Neutrophil (primary cell): ENCODE results near the gene C1QL4.
"Not testable (repeated sequence)": the region's sequence is repeated elsewhere in the genome, so short reads cannot be mapped to it uniquely, and the experiment has no call there.

Experiments used
- H3K27ac ChIP-seq: fragments of 200-600 bp; sonication (generic); 2 replicates; pipeline ENCODE4 v1.5.1; 2016; ENCODE audit warnings: mild to moderate bottlenecking, moderate library complexity
- H3K27me3 ChIP-seq: fragments of 200-600 bp; sonication (generic); 2 replicates; pipeline ENCODE4 v1.6.0; 2016; ENCODE audit warnings: mild to moderate bottlenecking
- H3K36me3 ChIP-seq: fragments of 200-600 bp; sonication (generic); 2 replicates; pipeline ENCODE4 v1.5.1; 2017
- H3K4me1 ChIP-seq, 2 experiments: fragments of 200-600 bp in 1 of 2; sonication (generic) in 1 of 2; 1 replicate in 1 of 2; 2 replicates in 1 of 2; pipeline versions ENCODE4 v1.5.1 to v1.6.1; 2013 to 2016; ENCODE audit warnings: low read depth in 1 of 2, low read length in 1 of 2, mild to moderate bottlenecking in 1 of 2, moderate library complexity in 1 of 2; ENCODE audit not compliant: control insufficient read depth in 1 of 2, insufficient read depth in 1 of 2
- H3K4me3 ChIP-seq, 2 experiments: fragments of 200-600 bp in 1 of 2; sonication (generic) in 1 of 2; 1 replicate in 1 of 2; 2 replicates in 1 of 2; pipeline ENCODE4 v1.5.1; 2013 to 2016; ENCODE audit warnings: low read depth in 1 of 2, low read length in 1 of 2, mild to moderate bottlenecking in 1 of 2, moderate library complexity in 1 of 2
- H3K9me3 ChIP-seq: fragments of 200-600 bp; sonication (generic); 2 replicates; pipeline ENCODE4 v1.5.1; 2016
- TF ChIP-seq, protein P1 (sequence below): fragments of 200-600 bp; sonication (generic); IDR thresholded peaks from 2 replicates; pipeline ENCODE4 v1.5.1; 2016; ENCODE audit warnings: antibody characterized with exemption

C1QL4 gene

GRCh38 chr12:49334681-49335080 lies 2.3 kb downstream of the C1QL4 start:
- H3K9me3 ChIP-seq = no peaks in the 10 kb centered on the region
- no peak overlapping the region for H3K27ac ChIP-seq
- H3K36me3 ChIP-seq = peaks cover 24% of the 10 kb centered on the region
- no peak overlapping the region for H3K4me3 ChIP-seq
- TF ChIP-seq, protein P1, sequence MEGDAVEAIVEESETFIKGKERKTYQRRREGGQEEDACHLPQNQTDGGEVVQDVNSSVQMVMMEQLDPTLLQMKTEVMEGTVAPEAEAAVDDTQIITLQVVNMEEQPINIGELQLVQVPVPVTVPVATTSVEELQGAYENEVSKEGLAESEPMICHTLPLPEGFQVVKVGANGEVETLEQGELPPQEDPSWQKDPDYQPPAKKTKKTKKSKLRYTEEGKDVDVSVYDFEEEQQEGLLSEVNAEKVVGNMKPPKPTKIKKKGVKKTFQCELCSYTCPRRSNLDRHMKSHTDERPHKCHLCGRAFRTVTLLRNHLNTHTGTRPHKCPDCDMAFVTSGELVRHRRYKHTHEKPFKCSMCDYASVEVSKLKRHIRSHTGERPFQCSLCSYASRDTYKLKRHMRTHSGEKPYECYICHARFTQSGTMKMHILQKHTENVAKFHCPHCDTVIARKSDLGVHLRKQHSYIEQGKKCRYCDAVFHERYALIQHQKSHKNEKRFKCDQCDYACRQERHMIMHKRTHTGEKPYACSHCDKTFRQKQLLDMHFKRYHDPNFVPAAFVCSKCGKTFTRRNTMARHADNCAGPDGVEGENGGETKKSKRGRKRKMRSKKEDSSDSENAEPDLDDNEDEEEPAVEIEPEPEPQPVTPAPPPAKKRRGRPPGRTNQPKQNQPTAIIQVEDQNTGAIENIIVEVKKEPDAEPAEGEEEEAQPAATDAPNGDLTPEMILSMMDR = no peak
- peaks cover 86% of the 10 kb centered on the region for H3K27me3 ChIP-seq
- peaks cover 8 to 24% of the 10 kb centered on the region in 2 experiments for H3K4me1 ChIP-seq

GRCh38 chr12:49334226-49334625 lies 2.8 kb downstream of the C1QL4 start:
- no peaks in the 10 kb centered on the region for H3K9me3 ChIP-seq
- no peak overlapping the region for H3K4me3 ChIP-seq
- no peak overlapping the region for H3K27ac ChIP-seq
- peaks cover 81% of the 10 kb centered on the region for H3K27me3 ChIP-seq
- H3K4me1 ChIP-seq = peaks cover 8 to 24% of the 10 kb centered on the region in 2 experiments
- TF ChIP-seq, protein P1 = no peak
- peaks cover 29% of the 10 kb centered on the region for H3K36me3 ChIP-seq

GRCh38 chr12:49333778-49334177 lies 3.2 kb downstream of the C1QL4 start:
- not testable (repeated sequence) for H3K9me3 ChIP-seq, H3K4me3 ChIP-seq, H3K27ac ChIP-seq
- Histone ChIP-seq H3K4me1 (peaks cover 8 to 24% of the 10 kb centered on the region in 2 experiments), H3K36me3 (peaks cover 33% of the 10 kb centered on the region), H3K27me3 (peaks cover 77% of the 10 kb centered on the region)

DNA sequence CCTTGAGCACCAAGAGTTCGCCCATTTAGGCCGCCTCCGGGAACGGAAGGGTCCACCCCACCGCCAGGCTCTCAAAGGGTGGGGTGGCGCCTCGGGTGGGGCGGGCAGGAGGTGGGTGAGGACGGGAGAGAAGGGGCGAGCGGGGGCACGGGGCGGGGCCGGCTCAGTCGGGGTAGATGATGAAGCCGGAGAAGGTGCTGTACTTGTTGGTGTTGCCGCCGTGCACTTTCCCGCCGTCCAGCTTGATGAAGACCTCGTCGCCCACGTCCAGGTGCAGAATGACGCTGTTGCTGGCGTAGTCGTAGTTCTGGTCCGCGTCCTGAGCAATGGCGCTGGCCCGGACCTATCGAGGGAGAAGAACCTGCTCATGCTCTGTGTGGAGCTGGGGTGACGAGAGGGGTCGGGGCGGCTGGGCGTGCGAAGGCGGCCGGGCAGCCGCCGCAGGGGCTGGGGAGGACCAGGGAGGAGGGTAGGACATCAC lies 4.1 kb downstream of the C1QL4 start:
- Histone ChIP-seq H3K36me3 (peaks cover 37% of the 10 kb centered on the region), H3K4me3 (no peak overlapping the region), H3K27me3 (peaks cover 68% of the 10 kb centered on the region), H3K27ac (no peak overlapping the region), H3K9me3 (no peaks in the 10 kb centered on the region), H3K4me1 (peaks cover 8 to 24% of the 10 kb centered on the region in 2 experiments)
- TF ChIP-seq, protein P1 = no peak

GRCh38 chr12:49332441-49332861 lies 4.5 kb downstream of the C1QL4 start:
- H3K4me1 ChIP-seq = peaks cover 8 to 24% of the 10 kb centered on the region in 2 experiments
- H3K36me3 ChIP-seq = peaks cover 37% of the 10 kb centered on the region
- TF ChIP-seq, protein P1 = no peak
- no peak overlapping the region for H3K27ac ChIP-seq
- peaks cover 64% of the 10 kb centered on the region for H3K27me3 ChIP-seq
- no peaks in the 10 kb centered on the region for H3K9me3 ChIP-seq
- H3K4me3 ChIP-seq = no peak overlapping the region

GRCh38 chr12:49331380-49332222 lies 5.4 kb downstream of the C1QL4 start:
- Histone ChIP-seq H3K4me1 (peaks cover 4 to 16% of the 10 kb centered on the region in 2 experiments), H3K27me3 (peaks cover 55% of the 10 kb centered on the region), H3K36me3 (peaks cover 45% of the 10 kb centered on the region), H3K27ac (no peak overlapping the region), H3K9me3 (no peaks in the 10 kb centered on the region), H3K4me3 (no peak overlapping the region)
- TF ChIP-seq, protein P1 = no peak
